RWPE2 (cell line): ENCODE data around the gene NR2E3.

Source experiments
- ATAC-seq: fragments of 200-7000 bp; cut with Tn5 transposase; 3 replicates; pipeline ENCODE4 v1.9.1; 2021; ENCODE audit warnings: low read depth
- DNase-seq: peaks from one replicate; pipeline ENCODE4 v3.0.0-alpha.2; 2020; ENCODE audit warnings: low spot score
- H3K27ac ChIP-seq: fragments of 450-650 bp; 2 replicates; pipeline ENCODE4 v1.5.1; 2017; ENCODE audit warnings: mild to moderate bottlenecking; ENCODE audit not compliant: poor library complexity, severe bottlenecking
- H3K27me3 ChIP-seq: fragments of 250-450 bp; sonication (Bioruptor Pico); 2 replicates; pipeline ENCODE4 v1.5.1; 2021; ENCODE audit warnings: mild to moderate bottlenecking, moderate library complexity; ENCODE audit not compliant: insufficient read depth, poor library complexity, severe bottlenecking
- H3K36me3 ChIP-seq: fragments of 250-450 bp; sonication (Bioruptor Pico); 2 replicates; pipeline ENCODE4 v1.5.1; 2020; ENCODE audit warnings: low read depth, mild to moderate bottlenecking, moderate library complexity
- H3K4me1 ChIP-seq: fragments of 250-450 bp; sonication (Bioruptor Pico); 2 replicates; pipeline ENCODE4 v1.5.1; 2021; ENCODE audit warnings: mild to moderate bottlenecking, moderate library complexity; ENCODE audit not compliant: insufficient read depth, poor library complexity, severe bottlenecking
- H3K4me3 ChIP-seq: fragments of 250-450 bp; sonication (Bioruptor Pico); 2 replicates; pipeline ENCODE4 v1.5.1; 2021; ENCODE audit warnings: mild to moderate bottlenecking, moderate library complexity; ENCODE audit not compliant: severe bottlenecking
- H3K9me3 ChIP-seq: fragments of 250-450 bp; sonication (Bioruptor Pico); 2 replicates; pipeline ENCODE4 v1.5.1; 2021; ENCODE audit warnings: mild to moderate bottlenecking, moderate library complexity; ENCODE audit not compliant: severe bottlenecking
- TF ChIP-seq, protein P1 (sequence below): fragments of 450-650 bp; IDR thresholded peaks from one replicate; pipeline ENCODE4 v1.5.1; 2017; ENCODE audit warnings: mild to moderate bottlenecking, moderate library complexity; ENCODE audit not compliant: poor library complexity, severe bottlenecking

The NR2E3 gene

DNA sequence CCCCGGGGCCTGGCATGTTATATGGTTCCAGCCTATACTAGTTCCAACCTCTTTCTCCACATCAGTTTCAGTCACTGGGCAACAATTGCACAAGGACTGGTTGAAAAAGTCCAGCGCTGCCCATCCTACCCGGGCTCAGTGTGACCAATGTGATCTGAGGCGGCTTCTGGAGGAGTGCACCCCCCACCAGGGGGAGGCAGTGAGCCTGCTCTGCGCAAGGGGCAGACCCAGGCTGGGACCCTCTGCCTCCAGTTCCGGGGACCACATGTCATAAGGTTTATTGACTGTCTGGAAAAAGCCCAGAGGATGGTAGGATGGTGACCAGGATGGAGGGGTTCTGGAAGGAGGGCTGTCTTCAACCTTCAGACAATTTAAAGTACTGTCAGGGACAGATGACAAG lies 25.6 kb upstream of the NR2E3 start:
- TF ChIP-seq, protein P1, sequence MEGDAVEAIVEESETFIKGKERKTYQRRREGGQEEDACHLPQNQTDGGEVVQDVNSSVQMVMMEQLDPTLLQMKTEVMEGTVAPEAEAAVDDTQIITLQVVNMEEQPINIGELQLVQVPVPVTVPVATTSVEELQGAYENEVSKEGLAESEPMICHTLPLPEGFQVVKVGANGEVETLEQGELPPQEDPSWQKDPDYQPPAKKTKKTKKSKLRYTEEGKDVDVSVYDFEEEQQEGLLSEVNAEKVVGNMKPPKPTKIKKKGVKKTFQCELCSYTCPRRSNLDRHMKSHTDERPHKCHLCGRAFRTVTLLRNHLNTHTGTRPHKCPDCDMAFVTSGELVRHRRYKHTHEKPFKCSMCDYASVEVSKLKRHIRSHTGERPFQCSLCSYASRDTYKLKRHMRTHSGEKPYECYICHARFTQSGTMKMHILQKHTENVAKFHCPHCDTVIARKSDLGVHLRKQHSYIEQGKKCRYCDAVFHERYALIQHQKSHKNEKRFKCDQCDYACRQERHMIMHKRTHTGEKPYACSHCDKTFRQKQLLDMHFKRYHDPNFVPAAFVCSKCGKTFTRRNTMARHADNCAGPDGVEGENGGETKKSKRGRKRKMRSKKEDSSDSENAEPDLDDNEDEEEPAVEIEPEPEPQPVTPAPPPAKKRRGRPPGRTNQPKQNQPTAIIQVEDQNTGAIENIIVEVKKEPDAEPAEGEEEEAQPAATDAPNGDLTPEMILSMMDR = peak; percentile 57
- Histone ChIP-seq H3K27me3 (no peaks in the 10 kb centered on the region), H3K27ac (no peak overlapping the region), H3K4me1 (peaks cover 7% of the 10 kb centered on the region), H3K9me3 (no peaks in the 10 kb centered on the region), H3K4me3 (no peak overlapping the region), H3K36me3 (no peaks in the 10 kb centered on the region)
- DNase-seq (peak; percentile 68), ATAC-seq (no peak)

DNA sequence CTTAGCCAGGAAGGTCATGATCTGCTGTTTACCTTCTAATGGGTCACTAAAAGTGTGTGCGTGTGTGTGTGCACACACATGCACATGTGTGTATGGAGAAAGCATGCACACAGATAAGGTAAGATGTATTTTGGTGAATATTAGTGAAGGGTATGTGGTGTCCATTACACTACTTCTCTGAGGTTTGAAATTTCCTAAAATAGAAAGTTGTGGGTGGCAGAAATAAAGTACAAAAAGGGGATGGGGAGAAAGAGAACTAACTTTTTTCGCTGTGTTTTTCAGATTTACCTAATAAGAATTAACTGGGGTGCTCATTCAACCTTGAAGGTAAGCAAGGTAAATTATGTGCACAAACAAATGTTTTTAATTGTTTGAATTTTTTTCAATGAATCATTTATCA lies 24.4 kb upstream of the NR2E3 start:
- H3K9me3 ChIP-seq = no peaks in the 10 kb centered on the region
- no peaks in the 10 kb centered on the region for H3K36me3 ChIP-seq
- TF ChIP-seq, protein P1 = no peak
- H3K27me3 ChIP-seq = no peaks in the 10 kb centered on the region
- DNase-seq = no peak
- peaks cover 14% of the 10 kb centered on the region for H3K4me1 ChIP-seq
- H3K4me3 ChIP-seq = no peak overlapping the region
- no peak for ATAC-seq
- H3K27ac ChIP-seq = no peak overlapping the region

DNA sequence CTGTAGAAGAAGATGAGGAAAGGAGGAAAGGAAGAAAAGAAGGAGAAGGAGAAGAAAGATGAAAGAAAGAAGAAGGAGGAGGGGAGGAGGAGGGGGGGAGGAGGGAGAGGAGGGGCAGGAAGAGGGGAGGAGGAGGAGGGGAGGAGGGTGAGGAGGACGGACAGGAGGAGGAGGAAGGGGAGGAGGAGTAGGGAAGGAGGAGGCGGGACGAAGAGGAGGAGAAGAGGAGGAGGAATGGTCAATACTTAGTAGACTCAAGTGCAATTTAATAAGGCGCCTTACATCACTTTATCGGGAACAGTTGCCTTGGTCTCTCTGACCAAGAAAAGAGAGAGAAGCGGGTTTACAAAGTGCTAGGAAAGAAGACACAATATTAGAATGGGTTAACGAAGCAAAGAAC lies 23.7 kb upstream of the NR2E3 start:
- H3K27me3 ChIP-seq = no peaks in the 10 kb centered on the region
- ATAC-seq (no peak), DNase-seq (peak; percentile 14)
- no peak overlapping the region for H3K27ac ChIP-seq
- peaks cover 20% of the 10 kb centered on the region for H3K4me1 ChIP-seq
- H3K36me3 ChIP-seq = no peaks in the 10 kb centered on the region
- TF ChIP-seq, protein P1 = no peak
- no peak overlapping the region for H3K4me3 ChIP-seq
- no peaks in the 10 kb centered on the region for H3K9me3 ChIP-seq

DNA sequence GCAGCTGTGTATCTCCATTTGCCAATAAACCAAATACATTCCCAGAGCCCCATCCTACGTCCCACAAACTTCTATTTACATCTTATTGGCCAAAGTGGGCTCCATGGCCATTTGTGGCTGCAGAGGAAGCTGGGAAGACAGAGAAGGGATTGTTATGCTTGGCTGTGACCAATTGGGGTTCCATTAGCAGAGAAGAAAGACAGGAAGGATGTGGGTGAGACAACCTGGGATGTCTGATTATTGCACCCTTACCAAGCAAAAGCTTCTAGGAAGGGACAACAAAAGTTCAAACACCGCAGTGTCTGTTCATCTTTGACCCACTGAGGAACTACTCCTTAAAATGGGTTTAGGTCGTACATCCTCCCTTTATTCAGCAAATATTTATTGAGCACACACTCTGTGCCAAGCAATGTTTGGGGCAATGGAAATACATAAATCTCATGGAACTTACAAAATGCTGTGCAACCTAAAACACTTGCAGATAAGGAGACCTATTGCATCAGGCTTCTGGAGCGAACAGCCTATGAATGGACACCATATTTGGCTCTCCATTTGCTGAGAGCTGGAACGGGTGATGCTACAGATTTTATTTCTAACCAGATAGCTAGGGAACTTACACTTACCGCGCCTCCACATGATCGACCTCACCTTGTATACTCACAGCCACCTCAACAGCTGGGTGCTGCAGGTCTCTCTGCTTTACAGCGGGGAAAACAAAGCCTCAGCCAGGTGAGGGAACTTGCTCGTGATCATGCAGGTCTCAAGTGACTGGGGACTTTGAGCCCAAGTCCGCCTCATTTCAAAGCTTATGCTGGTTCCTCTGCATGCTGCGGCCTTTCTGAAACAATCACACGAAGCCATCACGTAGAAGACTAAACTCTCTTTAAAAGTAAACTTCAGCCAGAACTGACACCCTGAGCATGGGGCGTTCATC lies 21.4 kb upstream of the NR2E3 start:
- Histone ChIP-seq H3K4me3 (no peak overlapping the region), H3K27ac (peak overlapping the region; percentile 86), H3K4me1 (peaks cover 34% of the 10 kb centered on the region), H3K9me3 (no peaks in the 10 kb centered on the region), H3K27me3 (no peaks in the 10 kb centered on the region), H3K36me3 (no peaks in the 10 kb centered on the region)
- ATAC-seq (no peak), DNase-seq (peak; percentile 17)
- TF ChIP-seq, protein P1 = no peak

DNA sequence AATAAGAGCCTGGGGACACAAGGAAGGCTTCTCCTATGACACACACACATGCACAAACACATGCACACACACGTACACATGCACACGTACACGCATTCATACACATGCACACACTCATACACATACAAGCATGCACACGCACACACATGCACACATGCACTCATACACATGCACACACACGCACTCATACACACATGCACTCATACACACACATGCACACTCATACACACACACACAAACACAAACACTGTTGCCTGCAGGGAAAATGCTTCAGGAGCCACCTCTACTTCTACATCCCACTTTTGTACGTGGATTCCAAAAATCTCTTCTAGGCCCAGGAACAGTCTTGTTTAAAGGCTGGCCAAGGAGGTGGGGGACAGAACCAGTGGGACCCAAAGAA lies 20.7 kb upstream of the NR2E3 start:
- DNase-seq = no peak

More for the DNA sequence above, 20.7 kb upstream of the NR2E3 start:
- no peak for ATAC-seq
- H3K4me3 ChIP-seq = no peak overlapping the region
- TF ChIP-seq, protein P1 = no peak
- no peaks in the 10 kb centered on the region for H3K27me3 ChIP-seq
- peak overlapping the region; percentile 86 for H3K27ac ChIP-seq
- H3K36me3 ChIP-seq = no peaks in the 10 kb centered on the region
- no peaks in the 10 kb centered on the region for H3K9me3 ChIP-seq
- peaks cover 34% of the 10 kb centered on the region for H3K4me1 ChIP-seq
